ENCODE data around the gene DOCK2. TPM values are rescaled to one million over a fixed set of nuclear protein-coding genes. Genes with fewer than 3 reads are reported as not detected.
"Not testable (repeated sequence)": the region's sequence is repeated elsewhere in the genome, so short reads cannot be mapped to it uniquely, and the experiment has no call there.

Gene DOCK2
- total RNA-seq, 1 donor from 2014 or later: 13.6 TPM

DNA sequence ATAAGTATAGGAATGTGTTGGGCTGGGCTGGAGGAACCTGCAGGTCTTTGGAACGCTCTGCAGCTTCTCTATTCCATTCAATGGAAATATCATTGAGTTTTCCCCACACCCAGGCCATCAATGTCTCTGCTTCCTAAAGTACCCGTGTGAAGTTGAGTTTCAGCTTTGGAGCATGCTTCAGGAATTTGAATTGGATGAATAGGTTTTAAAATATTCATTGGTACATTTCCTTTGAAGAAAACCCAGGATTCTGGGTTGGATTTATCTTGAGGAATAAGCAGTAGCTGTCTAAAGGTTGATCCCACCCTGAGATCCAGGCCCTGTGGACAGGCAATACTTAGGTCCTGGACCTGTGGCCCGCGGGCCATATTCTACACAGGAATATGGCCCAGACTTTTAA lies 306.0 kb downstream of the DOCK2 start:
- H3K4me1 ChIP-seq (ENCODE audit: control insufficient read depth in 3 of 3, insufficient read depth in 3 of 3, low read length in 3 of 3): no peaks in the 10 kb centered on the region
- no peak overlapping the region for H3K4me3 ChIP-seq (ENCODE audit: low read length in 3 of 3)
- H3K9me3 ChIP-seq (ENCODE audit: control insufficient read depth in 3 of 3, low read length in 3 of 3): no peaks in the 10 kb centered on the region
- H3K36me3 ChIP-seq (ENCODE audit: control insufficient read depth in 3 of 3, insufficient read depth in 3 of 3, low read length in 3 of 3): no peaks in the 10 kb centered on the region
- no peak overlapping the region for H3K9ac ChIP-seq (ENCODE audit: low read depth in 1 of 3, low read length in 3 of 3)
- H3K27me3 ChIP-seq (ENCODE audit: control insufficient read depth in 3 of 3, insufficient read depth in 3 of 3, low read length in 3 of 3): no peaks in the 10 kb centered on the region
- no peak overlapping the region for H3K27ac ChIP-seq (ENCODE audit: low read depth, low read length)

DNA sequence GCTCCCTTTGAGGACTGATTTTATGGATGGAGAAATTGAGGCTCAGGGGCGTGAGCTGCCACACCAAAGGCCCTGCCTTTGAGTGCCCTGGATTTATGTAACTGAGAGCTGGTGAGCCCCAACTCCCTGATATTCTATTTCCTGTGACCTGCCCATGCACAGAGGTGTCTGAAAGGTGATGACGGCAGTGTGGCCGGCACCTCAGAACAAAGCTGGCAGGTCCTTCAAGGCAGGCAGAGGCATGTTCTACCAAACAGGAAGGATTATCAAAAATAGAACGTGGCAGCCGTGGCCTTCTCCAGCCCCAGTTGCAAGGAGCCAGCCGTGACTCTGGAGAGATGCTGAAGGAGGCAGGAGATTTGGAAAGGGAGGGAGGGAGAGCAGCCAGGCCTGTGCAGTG lies 307.0 kb downstream of the DOCK2 start:
- H3K4me3 ChIP-seq (ENCODE audit: low read length in 3 of 3): no peak overlapping the region
- H3K9me3 ChIP-seq (ENCODE audit: control insufficient read depth in 3 of 3, low read length in 3 of 3): no peaks in the 10 kb centered on the region

DNA sequence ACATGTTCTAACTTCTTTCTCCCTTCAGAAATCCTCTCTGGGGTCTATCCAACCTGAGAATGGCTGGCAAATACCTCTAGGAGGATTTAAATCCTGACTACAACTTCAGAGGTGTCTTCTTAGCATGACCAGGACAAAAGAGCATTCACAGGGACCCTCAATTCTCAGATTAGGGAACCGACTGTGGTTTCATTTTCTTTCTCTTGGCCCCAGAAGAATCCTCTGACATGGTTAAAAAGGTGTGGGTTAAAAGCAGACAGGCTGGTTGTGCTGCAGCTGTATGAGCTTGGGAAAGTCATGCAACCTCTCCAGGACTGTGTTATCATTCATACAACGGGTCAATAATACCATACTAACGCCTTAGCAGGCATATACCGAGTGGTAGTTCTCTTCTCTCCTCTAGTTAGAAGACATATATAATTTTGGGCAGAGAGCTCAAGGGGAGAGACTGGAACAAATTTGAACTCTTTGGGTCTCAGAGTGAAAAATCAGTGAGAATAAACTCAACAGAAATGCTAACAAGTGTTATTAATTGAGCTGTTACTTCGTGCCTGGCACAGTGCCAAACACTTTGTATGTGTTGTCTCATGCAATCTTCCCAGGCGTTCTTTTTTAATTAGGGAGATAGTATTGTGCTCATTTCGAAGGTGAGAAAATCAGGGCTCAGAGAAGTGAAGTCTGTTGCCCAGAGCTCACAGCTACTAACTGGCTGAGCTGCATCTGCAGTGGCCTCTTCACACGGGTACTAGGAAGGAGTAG lies 308.0 kb downstream of the DOCK2 start:
- H3K9me3 ChIP-seq (ENCODE audit: control insufficient read depth in 3 of 3, low read length in 3 of 3): no peaks in the 10 kb centered on the region
- H3K4me1 ChIP-seq (ENCODE audit: control insufficient read depth in 3 of 3, insufficient read depth in 3 of 3, low read length in 3 of 3): no peaks in the 10 kb centered on the region
- H3K27me3 ChIP-seq (ENCODE audit: control insufficient read depth in 3 of 3, insufficient read depth in 3 of 3, low read length in 3 of 3): no peaks in the 10 kb centered on the region
- no peak overlapping the region for H3K27ac ChIP-seq (ENCODE audit: low read depth, low read length)
- no peak overlapping the region for H3K4me3 ChIP-seq (ENCODE audit: low read length in 3 of 3)
- H3K36me3 ChIP-seq (ENCODE audit: control insufficient read depth in 3 of 3, insufficient read depth in 3 of 3, low read length in 3 of 3): no peaks in the 10 kb centered on the region
- no peak overlapping the region for H3K9ac ChIP-seq (ENCODE audit: low read depth in 1 of 3, low read length in 3 of 3)

More for the DNA sequence above, 307.0 kb downstream of the DOCK2 start:
- no peaks in the 10 kb centered on the region for H3K36me3 ChIP-seq (ENCODE audit: control insufficient read depth in 3 of 3, insufficient read depth in 3 of 3, low read length in 3 of 3)
- no peak overlapping the region for H3K9ac ChIP-seq (ENCODE audit: low read depth in 1 of 3, low read length in 3 of 3)
- H3K4me1 ChIP-seq (ENCODE audit: control insufficient read depth in 3 of 3, insufficient read depth in 3 of 3, low read length in 3 of 3): no peaks in the 10 kb centered on the region
- H3K27me3 ChIP-seq (ENCODE audit: control insufficient read depth in 3 of 3, insufficient read depth in 3 of 3, low read length in 3 of 3): no peaks in the 10 kb centered on the region
- H3K27ac ChIP-seq (ENCODE audit: low read depth, low read length): no peak overlapping the region

DNA sequence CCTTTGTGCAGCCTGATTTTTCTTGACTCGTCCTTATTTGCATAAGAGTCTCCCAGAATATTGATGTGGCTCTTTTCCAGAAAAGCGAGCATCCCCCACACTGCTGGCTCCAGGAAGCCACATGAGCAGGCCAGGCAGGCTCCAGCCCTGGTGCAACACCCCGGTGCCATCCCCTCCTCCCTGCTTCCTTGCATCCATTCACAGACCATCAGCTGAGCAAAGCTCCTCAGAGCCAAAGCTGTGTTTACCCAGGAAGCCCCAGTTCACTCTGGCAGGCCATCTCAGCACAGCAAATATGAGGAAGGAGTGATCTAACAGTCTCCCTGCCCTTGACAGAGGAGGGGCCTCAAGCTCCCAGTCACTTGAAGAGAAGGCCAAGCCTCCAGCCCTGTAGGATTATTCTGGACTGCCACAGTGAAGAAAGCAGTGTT lies 308.8 kb downstream of the DOCK2 start:
- H3K4me3 ChIP-seq (ENCODE audit: low read length in 3 of 3): no peak overlapping the region
- H3K9me3 ChIP-seq (ENCODE audit: control insufficient read depth in 3 of 3, low read length in 3 of 3): no peaks in the 10 kb centered on the region
- H3K27me3 ChIP-seq (ENCODE audit: control insufficient read depth in 3 of 3, insufficient read depth in 3 of 3, low read length in 3 of 3): no peaks in the 10 kb centered on the region
- no peak overlapping the region for H3K27ac ChIP-seq (ENCODE audit: low read depth, low read length)
- no peaks in the 10 kb centered on the region for H3K4me1 ChIP-seq (ENCODE audit: control insufficient read depth in 3 of 3, insufficient read depth in 3 of 3, low read length in 3 of 3)
- no peaks in the 10 kb centered on the region for H3K36me3 ChIP-seq (ENCODE audit: control insufficient read depth in 3 of 3, insufficient read depth in 3 of 3, low read length in 3 of 3)
- no peak overlapping the region for H3K9ac ChIP-seq (ENCODE audit: low read depth in 1 of 3, low read length in 3 of 3)

DNA sequence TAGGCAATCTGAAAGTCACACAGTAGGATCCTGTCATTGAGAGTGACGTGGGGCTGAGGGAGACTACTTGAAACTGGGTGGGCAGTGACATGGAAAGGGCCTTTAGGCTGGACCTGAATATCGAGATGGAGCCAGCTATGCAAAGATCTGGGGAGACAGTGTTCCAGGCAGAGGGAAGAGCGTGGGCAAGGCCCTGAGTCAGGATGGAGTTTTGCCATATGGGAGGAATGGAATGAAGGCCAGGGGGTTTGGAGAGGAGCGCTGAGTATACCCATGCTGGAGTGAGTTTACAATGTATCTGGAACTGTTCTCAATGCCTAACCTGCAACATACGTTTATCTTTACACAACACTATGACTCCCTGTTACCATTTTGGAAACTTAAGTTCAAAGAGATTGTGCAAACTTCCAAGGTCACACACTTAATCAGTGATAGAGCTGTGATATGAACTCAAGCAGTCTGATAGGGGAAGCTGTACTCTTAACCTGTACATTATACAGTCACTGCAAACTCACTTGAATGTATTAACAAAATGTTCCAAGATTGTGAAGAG lies 309.7 kb downstream of the DOCK2 start:
- Histone ChIP-seq H3K4me3 (ENCODE audit: low read length in 3 of 3) (no peak overlapping the region), H3K9ac (ENCODE audit: low read depth in 1 of 3, low read length in 3 of 3) (no peak overlapping the region)

DNA sequence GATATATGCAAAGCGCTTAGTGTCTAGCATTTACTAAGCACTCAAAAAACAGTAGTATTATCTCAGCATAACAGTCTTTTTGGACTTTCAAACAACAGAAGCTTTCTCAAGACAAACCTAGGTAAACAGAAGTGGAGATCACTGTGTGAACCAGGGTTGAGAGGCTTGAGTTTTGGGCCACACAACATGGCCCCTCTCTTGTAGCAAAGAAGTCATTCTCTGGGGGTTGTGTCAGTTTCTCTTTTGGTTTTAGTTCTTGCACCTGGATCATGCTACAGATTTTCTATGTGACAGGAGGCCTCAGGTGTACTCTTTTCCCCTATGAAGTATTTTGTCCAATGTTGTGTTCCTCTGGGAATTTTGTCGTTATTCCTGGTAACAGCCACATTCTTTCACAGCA lies 313.3 kb downstream of the DOCK2 start:
- Histone ChIP-seq H3K36me3 (ENCODE audit: control insufficient read depth in 3 of 3, insufficient read depth in 3 of 3, low read length in 3 of 3) (no peaks in the 10 kb centered on the region), H3K4me3 (ENCODE audit: low read length in 3 of 3) (no peak overlapping the region), H3K9ac (ENCODE audit: low read depth in 1 of 3, low read length in 3 of 3) (no peak overlapping the region), H3K4me1 (ENCODE audit: control insufficient read depth in 3 of 3, insufficient read depth in 3 of 3, low read length in 3 of 3) (no peaks in the 10 kb centered on the region), H3K27me3 (ENCODE audit: control insufficient read depth in 3 of 3, insufficient read depth in 3 of 3, low read length in 3 of 3) (peaks cover 0 to 7% (median 0%) of the 10 kb centered on the region in 3 donors), H3K27ac (ENCODE audit: low read depth, low read length) (no peak overlapping the region), H3K9me3 (ENCODE audit: control insufficient read depth in 3 of 3, low read length in 3 of 3) (no peaks in the 10 kb centered on the region)

More for the DNA sequence above, 309.7 kb downstream of the DOCK2 start:
- H3K9me3 ChIP-seq (ENCODE audit: control insufficient read depth in 3 of 3, low read length in 3 of 3): no peaks in the 10 kb centered on the region
- H3K27ac ChIP-seq (ENCODE audit: low read depth, low read length): no peak overlapping the region
- peaks cover 0 to 2% (median 0%) of the 10 kb centered on the region in 3 donors for H3K27me3 ChIP-seq (ENCODE audit: control insufficient read depth in 3 of 3, insufficient read depth in 3 of 3, low read length in 3 of 3)
- H3K4me1 ChIP-seq (ENCODE audit: control insufficient read depth in 3 of 3, insufficient read depth in 3 of 3, low read length in 3 of 3): no peaks in the 10 kb centered on the region
- H3K36me3 ChIP-seq (ENCODE audit: control insufficient read depth in 3 of 3, insufficient read depth in 3 of 3, low read length in 3 of 3): no peaks in the 10 kb centered on the region

DNA sequence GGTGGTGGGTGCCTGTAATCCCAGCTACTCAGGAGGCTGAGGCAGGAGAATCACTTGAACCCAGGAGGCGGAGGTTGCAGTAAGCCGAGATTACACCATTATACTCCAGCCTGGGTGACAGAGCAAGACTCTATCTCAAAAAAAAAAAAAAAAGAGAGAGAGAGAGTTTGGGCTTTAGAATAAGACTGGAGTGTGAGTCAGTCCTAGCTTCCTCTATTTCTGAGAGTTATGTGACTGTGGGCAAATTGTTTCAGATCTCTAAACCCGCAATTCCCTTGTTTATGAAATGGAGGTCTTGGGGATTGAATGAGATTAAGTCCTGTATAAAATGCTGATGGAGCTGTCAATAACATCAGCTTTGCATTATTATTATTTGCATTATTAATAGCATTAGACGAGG lies 316.1 kb downstream of the DOCK2 start:
- H3K36me3 ChIP-seq (ENCODE audit: control insufficient read depth in 3 of 3, insufficient read depth in 3 of 3, low read length in 3 of 3); H3K9me3 ChIP-seq (ENCODE audit: control insufficient read depth in 3 of 3, low read length in 3 of 3); H3K4me3 ChIP-seq (ENCODE audit: low read length in 3 of 3); H3K27me3 ChIP-seq (ENCODE audit: control insufficient read depth in 3 of 3, insufficient read depth in 3 of 3, low read length in 3 of 3); H3K9ac ChIP-seq (ENCODE audit: low read depth in 1 of 3, low read length in 3 of 3); H3K27ac ChIP-seq (ENCODE audit: low read depth, low read length); H3K4me1 ChIP-seq (ENCODE audit: control insufficient read depth in 3 of 3, insufficient read depth in 3 of 3, low read length in 3 of 3): not testable (repeated sequence)

DNA sequence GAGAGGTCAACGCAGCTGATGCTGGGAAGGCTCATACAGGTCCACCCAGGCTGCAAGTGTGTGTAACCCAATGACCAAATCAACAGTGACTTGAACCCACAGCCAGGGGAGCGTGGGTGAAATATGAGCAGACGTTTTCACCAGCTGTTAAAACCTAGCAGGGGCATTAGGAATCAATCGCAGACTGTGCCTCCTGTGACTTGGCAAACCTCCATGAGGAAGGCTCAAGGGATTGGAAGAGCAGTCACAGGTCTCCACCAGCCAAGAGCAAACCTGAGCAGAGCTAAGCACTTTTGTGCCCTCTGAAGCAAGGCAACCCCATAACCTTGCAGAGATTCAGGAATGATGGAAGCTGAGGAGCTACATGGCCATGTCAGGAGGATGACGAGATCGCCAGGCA lies 317.7 kb downstream of the DOCK2 start:
- Histone ChIP-seq H3K4me1 (ENCODE audit: control insufficient read depth in 3 of 3, insufficient read depth in 3 of 3, low read length in 3 of 3) (no peaks in the 10 kb centered on the region), H3K9ac (ENCODE audit: low read depth in 1 of 3, low read length in 3 of 3) (no peak overlapping the region), H3K9me3 (ENCODE audit: control insufficient read depth in 3 of 3, low read length in 3 of 3) (no peaks in the 10 kb centered on the region), H3K4me3 (ENCODE audit: low read length in 3 of 3) (no peak overlapping the region), H3K36me3 (ENCODE audit: control insufficient read depth in 3 of 3, insufficient read depth in 3 of 3, low read length in 3 of 3) (no peaks in the 10 kb centered on the region), H3K27me3 (ENCODE audit: control insufficient read depth in 3 of 3, insufficient read depth in 3 of 3, low read length in 3 of 3) (peaks cover 0 to 7% (median 0%) of the 10 kb centered on the region in 3 donors), H3K27ac (ENCODE audit: low read depth, low read length) (no peak overlapping the region)

DNA sequence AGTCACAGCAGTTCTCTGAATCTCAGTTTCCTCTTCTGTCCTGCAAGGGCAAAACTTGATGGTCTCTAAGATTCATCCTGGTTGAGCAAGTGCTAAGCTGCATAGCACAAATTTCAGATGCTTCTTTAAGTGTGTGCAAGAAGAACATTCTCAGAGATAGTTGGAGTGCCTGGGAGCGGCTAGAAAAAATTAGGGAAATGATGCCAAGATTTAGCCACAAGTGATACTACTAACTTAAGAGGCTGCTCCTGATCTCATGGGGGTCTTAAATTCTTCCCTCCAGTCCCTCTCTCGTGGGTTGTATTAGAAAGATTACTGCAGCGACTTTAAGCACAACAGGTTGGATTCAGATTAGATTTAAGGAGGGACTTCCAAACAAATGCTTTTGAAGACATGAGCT lies 319.1 kb downstream of the DOCK2 start:
- no peaks in the 10 kb centered on the region for H3K36me3 ChIP-seq (ENCODE audit: control insufficient read depth in 3 of 3, insufficient read depth in 3 of 3, low read length in 3 of 3)
- no peak overlapping the region for H3K4me3 ChIP-seq (ENCODE audit: low read length in 3 of 3)
- no peaks in the 10 kb centered on the region for H3K9me3 ChIP-seq (ENCODE audit: control insufficient read depth in 3 of 3, low read length in 3 of 3)
- no peaks in the 10 kb centered on the region for H3K4me1 ChIP-seq (ENCODE audit: control insufficient read depth in 3 of 3, insufficient read depth in 3 of 3, low read length in 3 of 3)
- H3K27me3 ChIP-seq (ENCODE audit: control insufficient read depth in 3 of 3, insufficient read depth in 3 of 3, low read length in 3 of 3): peaks cover 0 to 9% (median 0%) of the 10 kb centered on the region in 3 donors
- H3K9ac ChIP-seq (ENCODE audit: low read depth in 1 of 3, low read length in 3 of 3): no peak overlapping the region
- no peak overlapping the region for H3K27ac ChIP-seq (ENCODE audit: low read depth, low read length)

DNA sequence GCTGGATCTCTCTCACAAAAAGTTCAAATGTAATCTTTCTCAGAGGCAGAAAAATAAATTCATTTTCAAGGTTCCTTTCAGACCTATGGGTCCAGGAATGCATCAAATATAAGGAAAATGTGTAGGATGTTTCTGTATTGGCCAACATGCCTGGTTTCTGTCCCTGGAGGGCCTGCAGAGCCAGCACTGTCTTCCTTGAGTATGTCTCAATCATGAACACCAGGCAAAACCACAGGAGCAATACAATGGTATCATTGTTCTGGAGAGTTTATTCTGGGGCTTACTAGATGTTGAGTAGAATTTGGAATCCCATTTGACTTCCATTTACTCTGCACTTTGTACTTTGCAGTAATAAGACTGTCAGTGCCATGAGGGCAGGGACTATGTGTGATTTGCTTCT lies 319.7 kb downstream of the DOCK2 start:
- Histone ChIP-seq H3K27me3 (ENCODE audit: control insufficient read depth in 3 of 3, insufficient read depth in 3 of 3, low read length in 3 of 3) (peaks cover 0 to 7% (median 0%) of the 10 kb centered on the region in 3 donors), H3K9me3 (ENCODE audit: control insufficient read depth in 3 of 3, low read length in 3 of 3) (no peaks in the 10 kb centered on the region), H3K9ac (ENCODE audit: low read depth in 1 of 3, low read length in 3 of 3) (no peak overlapping the region), H3K27ac (ENCODE audit: low read depth, low read length) (no peak overlapping the region), H3K4me3 (ENCODE audit: low read length in 3 of 3) (no peak overlapping the region), H3K36me3 (ENCODE audit: control insufficient read depth in 3 of 3, insufficient read depth in 3 of 3, low read length in 3 of 3) (no peaks in the 10 kb centered on the region), H3K4me1 (ENCODE audit: control insufficient read depth in 3 of 3, insufficient read depth in 3 of 3, low read length in 3 of 3) (no peaks in the 10 kb centered on the region)
